Measurements from ENCODE around the gene RNF180.

GRCh38 chr5:64347309-64347708 lies 181.7 kb downstream of the RNF180 start:
- TF ChIP-seq CTCF (IDR thresholded peaks at IDR 0.05) = no peak
- no peak for TF ChIP-seq POLR2A (IDR thresholded peaks at IDR 0.05)

All from thyroid gland (tissue), 4 donors.